Spleen (tissue), 11 donors: Measurements from ENCODE around the gene ME1. TPM values are rescaled to one million over a fixed set of nuclear protein-coding genes. Genes with fewer than 3 reads are reported as not detected.
A peak's percentile ranks its signal among the peaks of the same experiment; 100 is the strongest.

Experiments
- DNase-seq: peaks from one replicate; pipeline ENCODE4 v3.0.0-alpha.2; 2020
- H3K27ac ChIP-seq, 8 donors: fragments of 200-600 bp; sonication (generic) in 7 of 8; 1 replicate in 4 of 8; 2 replicates in 4 of 8; pipeline versions ENCODE4 v1.5.0 to v1.8.0; 2016 to 2021; ENCODE audit warnings: inconsistent platforms in 4 of 8, mild to moderate bottlenecking in 4 of 8, moderate library complexity in 1 of 8
- H3K27me3 ChIP-seq, 7 donors: fragments of 200-600 bp; sonication (generic) in 6 of 7; replicated peaks in 1 of 7; 1 replicate in 4 of 7; 2 replicates in 3 of 7; pipeline versions ENCODE4 v1.5.0 to v1.8.0; 2016 to 2021; ENCODE audit warnings: inconsistent platforms in 3 of 7, mild to moderate bottlenecking in 1 of 7
- H3K36me3 ChIP-seq, 6 donors: fragments of 200-600 bp; sonication (generic) in 5 of 6; 1 replicate in 4 of 6; 2 replicates in 2 of 6; pipeline versions ENCODE4 v1.5.0 to v1.8.0; 2016 to 2021; ENCODE audit warnings: inconsistent platforms in 2 of 6
- H3K4me1 ChIP-seq, 6 donors: fragments of 200-600 bp; sonication (generic) in 5 of 6; 1 replicate in 3 of 6; 2 replicates in 3 of 6; pipeline versions ENCODE4 v1.5.0 to v1.8.0; 2016 to 2021; ENCODE audit warnings: inconsistent platforms in 3 of 6
- H3K4me3 ChIP-seq, 8 donors: fragments of 200-600 bp; sonication (generic) in 7 of 8; 1 replicate in 4 of 8; 2 replicates in 4 of 8; pipeline versions ENCODE4 v1.5.0 to v1.8.0; 2016 to 2021; ENCODE audit warnings: inconsistent platforms in 4 of 8, mild to moderate bottlenecking in 4 of 8, moderate library complexity in 2 of 8
- H3K9me3 ChIP-seq, 8 donors: fragments of 200-600 bp; sonication (generic) in 7 of 8; 1 replicate in 4 of 8; 2 replicates in 4 of 8; pipeline versions ENCODE4 v1.5.0 to v1.8.0; 2016 to 2021; ENCODE audit warnings: inconsistent platforms in 4 of 8
- CTCF ChIP-seq, 11 experiments: fragments of 200-600 bp in 7 of 11; fragments of 450-650 bp in 4 of 11; sonication (generic) in 4 of 11; IDR thresholded peaks in 8 of 11; conservative IDR thresholded peaks in 3 of 11; 1 replicate in 7 of 11; 2 replicates in 4 of 11; pipeline versions ENCODE4 v1.4.0 to v1.8.0; 2016 to 2021; ENCODE audit warnings: antibody characterized with exemption in 11 of 11, inconsistent platforms in 4 of 11, mild to moderate bottlenecking in 1 of 11
- POLR2A ChIP-seq, 3 donors: fragments of 450-650 bp; IDR thresholded peaks; one replicate each; pipeline ENCODE4 v1.5.1; 2017; ENCODE audit warnings: antibody characterized with exemption in 3 of 3, mild to moderate bottlenecking in 1 of 3
- POLR2AphosphoS5 ChIP-seq, 3 donors: sonication (generic); formaldehyde crosslinking; IDR thresholded peaks; one replicate each; pipeline ENCODE4 v1.5.1; 2017; ENCODE audit warnings: antibody characterized with exemption in 3 of 3
- WGBS, 5 donors: extraction: QIAGEN DNeasy Blood & Tissue Kit in 3 of 5; methylation state at CpG; one replicate each; pipeline versions ENCODE4 v1.1.5 to v1.1.7; 2013 to 2018; 5-methylcytosine and 5-hydroxymethylcytosine counted together
- intact Hi-C: fragments of 100-400 bp; cut with DNase I; formaldehyde crosslinking; loops from one replicate; pipeline ENCODE4 v1.15.0; 2023; ENCODE audit warnings: low total_unique reads
- polyA plus RNA-seq, 3 donors: library from polyadenylated mRNA; stranded (reverse); fragments of 200-250 nt; gene quantifications; one replicate each; pipeline ENCODE4 v1.2.1, GENCODE V29; 2013
- total RNA-seq, 7 donors: library from RNA; depleted of rRNA in 3 of 7; stranded (reverse); fragments of >200 nt in 3 of 7; fragmentation: NEBNext Ultra II Directional in 4 of 7; extraction: Animal tissue kit (Norgen Biotek cat#: 25700) in 4 of 7; gene quantifications; one replicate each; pipeline versions ENCODE4 v1.1.0 to v1.2.1, GENCODE V29; 2016 to 2021
- donor health status: healthy with polysubstance abuse.
- donor health status: DM: no; HTN: no; CAD: no; lungs with moderate emphysema.
- donor health status: DM: no; HTN: no; CAD: no.
- donor health status: Bipolar disorder and iron deficiency.
- donor health status: healthy.
- donor health status: DM: no; HTN: no; CAD: no.
- donor health status: DM: yes; HTN: yes; CAD: no.

ME1 gene
- total and polyA plus RNA-seq, 10 donors: 1.8 to 19.4 (median 8.4) TPM

GRCh38 chr6:83433177-83433576 lies 2.3 kb upstream of the ME1 start:
- no peaks in the 10 kb centered on the region for H3K9me3 ChIP-seq
- TF ChIP-seq POLR2AphosphoS5 (IDR thresholded peaks at IDR 0.05) (no peak), CTCF (IDR thresholded peaks at IDR 0.05 in 8 of 11, conservative IDR thresholded peaks at IDR 0.05 in 3 of 11) (no peak), POLR2A (IDR thresholded peaks at IDR 0.05) (no peak)

GRCh38 chr6:83432636-83433035 lies 1.8 kb upstream of the ME1 start:
- H3K4me1 ChIP-seq: peaks cover 0 to 32% (median 10%) of the 10 kb centered on the region in 6 donors
- no peaks in the 10 kb centered on the region for H3K36me3 ChIP-seq
- DNase-seq: no peak
- 91 to 98% (median 97%) methylated on average over 2 of the region's 2 CpGs for WGBS, 5 donors
- H3K9me3 ChIP-seq: no peaks in the 10 kb centered on the region
- intact Hi-C loops: no loop called here
- no peak overlapping the region for H3K4me3 ChIP-seq
- no peak overlapping the region for H3K27ac ChIP-seq
- TF ChIP-seq POLR2A (IDR thresholded peaks at IDR 0.05) (no peak), CTCF (IDR thresholded peaks at IDR 0.05 in 8 of 11, conservative IDR thresholded peaks at IDR 0.05 in 3 of 11) (no peak), POLR2AphosphoS5 (IDR thresholded peaks at IDR 0.05) (no peak)
- peaks cover 0 to 16% (median 9%) of the 10 kb centered on the region in 7 donors for H3K27me3 ChIP-seq

More at GRCh38 chr6:83433177-83433576, 2.3 kb upstream of the ME1 start:
- no peaks in the 10 kb centered on the region for H3K36me3 ChIP-seq
- intact Hi-C loops: no loop called here
- no peak overlapping the region for H3K4me3 ChIP-seq
- DNase-seq: no peak
- peaks cover 0 to 16% (median 9%) of the 10 kb centered on the region in 7 donors for H3K27me3 ChIP-seq
- no peak overlapping the region for H3K27ac ChIP-seq
- H3K4me1 ChIP-seq: peaks cover 0 to 32% (median 10%) of the 10 kb centered on the region in 6 donors

- no peak for DNase-seq
- Histone ChIP-seq H3K36me3 (no peaks in the 10 kb centered on the region), H3K27me3 (peaks cover 0 to 16% (median 9%) of the 10 kb centered on the region in 7 donors), H3K4me3 (peak overlapping the region in 5 of 8 donors; percentile 42 to 71 (median 50)), H3K27ac (peak overlapping the region in 6 of 8 donors; percentile 33 to 79 (median 58)), H3K9me3 (no peaks in the 10 kb centered on the region), H3K4me1 (peaks cover 0 to 32% (median 10%) of the 10 kb centered on the region in 6 donors)
- TF ChIP-seq POLR2A (IDR thresholded peaks at IDR 0.05) (no peak), CTCF (IDR thresholded peaks at IDR 0.05 in 8 of 11, conservative IDR thresholded peaks at IDR 0.05 in 3 of 11) (no peak), POLR2AphosphoS5 (IDR thresholded peaks at IDR 0.05) (no peak)
- whole genome bisulfite sequencing, 5 donors: 85 to 95% (median 90%) methylated on average over 19 of the region's 19 CpGs
- intact Hi-C loops: no loop called here
These were observed 799 bp upstream of the ME1 start for GRCh38 chr6:83431545-83432155.

- WGBS, 5 donors: 62 to 79% (median 74%) methylated on average over 13 of the region's 13 CpGs
- no peak for DNase-seq
- H3K36me3 ChIP-seq: no peaks in the 10 kb centered on the region
- intact Hi-C loops: no loop called here
- no peak for TF ChIP-seq CTCF (IDR thresholded peaks at IDR 0.05 in 8 of 11, conservative IDR thresholded peaks at IDR 0.05 in 3 of 11)
- TF ChIP-seq POLR2A (IDR thresholded peaks at IDR 0.05): no peak
- TF ChIP-seq POLR2AphosphoS5 (IDR thresholded peaks at IDR 0.05): no peak
- peak overlapping the region in 6 of 8 donors; percentile 44 to 79 (median 58) for H3K27ac ChIP-seq
- H3K4me3 ChIP-seq: peak overlapping the region; percentile 6 to 71 (median 45)
- H3K4me1 ChIP-seq: peaks cover 0 to 32% (median 10%) of the 10 kb centered on the region in 6 donors
- peaks cover 0 to 16% (median 9%) of the 10 kb centered on the region in 7 donors for H3K27me3 ChIP-seq
- peaks cover 0 to 8% (median 4%) of the 10 kb centered on the region in 8 donors for H3K9me3 ChIP-seq
These were observed 817 bp downstream of the ME1 start for GRCh38 chr6:83429857-83430610.
